Mucosa of gallbladder (tissue), 1 donor: ENCODE data around the gene DCP1B. TPM values are rescaled to one million over a fixed set of nuclear protein-coding genes. Genes with fewer than 3 reads are reported as not detected.

ENCODE experiments used
- DNase-seq: peaks from one replicate; pipeline ENCODE4 v3.0.0-alpha.2; 2020; ENCODE audit warnings: low spot score
- total RNA-seq: library from RNA; stranded (reverse); gene quantifications from one replicate; pipeline ENCODE4 v1.2.1, GENCODE V29; 2021
- donor health status: DM: no; HTN: no; CAD: no.

The DCP1B gene
- total RNA-seq, 1 donor from 2014 or later: 13.7 TPM

DNA sequence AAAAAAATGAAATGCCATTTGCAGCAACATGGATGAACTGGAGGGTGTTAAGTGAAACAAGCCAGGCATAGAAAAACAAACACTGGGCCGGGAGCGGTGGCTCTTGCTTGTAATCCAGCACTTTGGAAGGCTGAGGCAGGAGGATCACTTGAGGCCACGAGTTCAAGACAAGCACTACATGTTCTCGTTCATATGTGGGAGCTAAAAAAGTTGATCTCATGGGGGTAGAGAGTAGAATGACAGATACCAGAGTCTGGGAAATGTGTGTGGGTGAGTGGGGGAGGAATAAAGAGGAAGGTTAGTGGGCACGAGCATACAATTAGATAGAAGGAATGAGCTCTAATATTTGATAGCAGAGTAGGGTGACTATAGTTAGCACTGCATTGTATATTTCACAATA lies 107.3 kb downstream of the DCP1B start:
- no peak for DNase-seq

Other genes with a start within 250 kb of the DCP1B start
- gene LRTM2, start 183.9 kb downstream of the DCP1B start, total RNA-seq: not detected
- gene CACNA2D4, start 85.8 kb downstream of the DCP1B start, total RNA-seq: 8.6 TPM
- gene CACNA1C, start 48.5 kb upstream of the DCP1B start, total RNA-seq: 19.3 TPM